GM18858 (cell line): ENCODE measurements around the gene FAM161B.
"Not testable (repeated sequence)": the region's sequence is repeated elsewhere in the genome, so short reads cannot be mapped to it uniquely, and the experiment has no call there.

Experiments
- ATAC-seq: cut with Tn5 transposase; IDR thresholded peaks from one replicate; pipeline ENCODE4 v1.9.1; 2021; ENCODE audit not compliant: unreplicated experiment

FAM161B gene, protein sequence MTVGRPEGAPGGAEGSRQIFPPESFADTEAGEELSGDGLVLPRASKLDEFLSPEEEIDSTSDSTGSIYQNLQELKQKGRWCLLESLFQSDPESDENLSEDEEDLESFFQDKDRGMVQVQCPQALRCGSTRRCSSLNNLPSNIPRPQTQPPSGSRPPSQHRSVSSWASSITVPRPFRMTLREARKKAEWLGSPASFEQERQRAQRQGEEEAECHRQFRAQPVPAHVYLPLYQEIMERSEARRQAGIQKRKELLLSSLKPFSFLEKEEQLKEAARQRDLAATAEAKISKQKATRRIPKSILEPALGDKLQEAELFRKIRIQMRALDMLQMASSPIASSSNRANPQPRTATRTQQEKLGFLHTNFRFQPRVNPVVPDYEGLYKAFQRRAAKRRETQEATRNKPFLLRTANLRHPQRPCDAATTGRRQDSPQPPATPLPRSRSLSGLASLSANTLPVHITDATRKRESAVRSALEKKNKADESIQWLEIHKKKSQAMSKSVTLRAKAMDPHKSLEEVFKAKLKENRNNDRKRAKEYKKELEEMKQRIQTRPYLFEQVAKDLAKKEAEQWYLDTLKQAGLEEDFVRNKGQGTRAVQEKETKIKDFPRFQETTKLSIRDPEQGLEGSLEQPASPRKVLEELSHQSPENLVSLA

DNA sequence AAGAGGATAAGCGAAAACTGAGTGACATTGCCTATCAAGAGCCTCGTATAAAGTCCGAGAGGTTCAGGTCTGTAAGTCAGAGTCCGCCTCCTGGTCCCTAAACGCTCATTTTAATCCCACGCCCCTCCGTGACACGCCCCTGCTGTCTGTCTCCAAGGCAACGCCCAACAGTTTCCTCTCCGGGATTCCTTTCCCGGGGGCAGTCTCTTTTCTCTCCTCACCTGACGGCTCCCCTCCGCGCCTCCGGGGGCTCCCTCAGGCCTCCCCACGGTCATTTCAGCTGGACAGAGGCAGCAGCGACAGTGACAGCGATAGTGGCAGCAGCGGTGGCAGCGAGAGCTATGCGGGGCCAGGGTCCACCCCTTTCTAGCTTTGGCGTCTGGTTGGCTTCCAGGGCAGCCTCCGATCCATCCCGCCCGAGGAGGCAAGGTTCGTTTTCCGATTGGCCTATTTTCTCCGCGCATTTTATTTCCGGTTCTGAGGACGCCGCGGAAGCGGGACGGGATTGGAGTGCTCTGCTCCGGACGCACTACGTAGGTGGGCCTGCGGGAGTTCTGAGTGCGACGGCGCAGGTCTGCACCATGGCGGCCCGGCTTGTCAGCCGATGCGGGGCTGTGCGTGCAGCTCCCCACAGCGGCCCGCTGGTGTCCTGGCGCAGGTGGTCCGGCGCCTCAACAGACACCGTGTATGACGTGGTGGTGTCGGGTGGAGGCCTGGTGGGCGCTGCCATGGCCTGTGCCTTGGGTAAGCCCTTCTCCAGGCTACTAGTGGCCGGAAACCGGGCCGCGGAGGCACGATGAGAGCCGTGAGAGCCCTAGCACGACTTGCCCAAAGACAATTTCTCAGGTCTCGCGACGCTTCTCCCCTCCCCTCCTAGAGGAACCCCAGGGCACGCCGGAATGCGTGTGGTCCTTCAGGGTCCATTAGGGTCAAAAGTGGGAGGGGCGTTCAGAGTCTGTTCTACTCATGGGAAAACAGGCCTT, at the start of gene FAM161B, which contains the start of gene COQ6:
Gene FAM161B (minus strand): TSS at position 343 of the 983 bp plus-strand sequence. CDS start 68 bp downstream, at position 275.
Gene COQ6 (plus strand): TSS at position 551 of the 983 bp plus-strand sequence. CDS start 31 bp downstream, at position 582.
- ATAC-seq, result peak; percentile 86

DNA sequence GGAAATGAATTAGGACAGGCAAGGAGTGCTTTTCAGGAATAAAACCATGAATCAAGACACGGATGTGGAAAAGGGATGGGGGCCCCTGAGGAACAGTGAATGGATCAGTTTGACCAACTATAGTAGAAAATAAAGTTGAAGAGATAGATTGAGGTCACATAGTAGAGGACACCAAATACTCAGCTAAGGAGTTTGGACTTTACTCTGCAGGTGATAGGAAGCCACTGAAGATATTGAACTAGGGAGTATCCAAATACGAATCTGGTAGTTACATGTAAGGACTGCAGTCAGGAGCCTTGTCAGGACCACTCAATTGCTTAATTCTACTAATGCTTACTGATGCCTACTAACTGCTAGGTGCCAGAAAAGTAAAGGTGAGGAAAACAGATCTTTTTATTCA, 48.8 kb upstream of the FAM161B start:
- no peak for ATAC-seq

DNA sequence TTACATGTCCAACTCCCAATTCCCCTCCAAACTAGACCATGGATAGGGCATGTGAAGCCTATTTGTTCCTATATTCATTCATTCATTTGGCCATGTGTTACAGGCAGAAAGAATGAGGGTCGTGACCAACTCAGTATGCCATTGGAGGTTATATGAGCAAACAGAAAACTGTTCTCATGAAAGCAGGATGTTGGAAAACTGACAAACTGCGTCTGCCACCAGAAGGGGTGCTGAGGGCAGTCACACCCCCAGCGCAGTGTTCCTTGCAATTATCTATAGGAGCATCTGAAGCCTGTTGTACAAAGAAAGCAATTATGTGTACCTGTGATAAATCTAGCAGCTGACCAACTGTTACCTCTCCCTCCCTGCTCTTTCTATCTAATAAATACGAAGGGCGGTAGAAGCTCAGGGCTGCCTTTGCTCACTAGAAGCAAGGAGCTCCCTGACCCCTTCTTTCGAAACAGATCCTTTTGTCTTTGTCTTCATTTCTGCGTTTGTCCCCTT, 48.1 kb upstream of the FAM161B start:
- ATAC-seq, result no peak

DNA sequence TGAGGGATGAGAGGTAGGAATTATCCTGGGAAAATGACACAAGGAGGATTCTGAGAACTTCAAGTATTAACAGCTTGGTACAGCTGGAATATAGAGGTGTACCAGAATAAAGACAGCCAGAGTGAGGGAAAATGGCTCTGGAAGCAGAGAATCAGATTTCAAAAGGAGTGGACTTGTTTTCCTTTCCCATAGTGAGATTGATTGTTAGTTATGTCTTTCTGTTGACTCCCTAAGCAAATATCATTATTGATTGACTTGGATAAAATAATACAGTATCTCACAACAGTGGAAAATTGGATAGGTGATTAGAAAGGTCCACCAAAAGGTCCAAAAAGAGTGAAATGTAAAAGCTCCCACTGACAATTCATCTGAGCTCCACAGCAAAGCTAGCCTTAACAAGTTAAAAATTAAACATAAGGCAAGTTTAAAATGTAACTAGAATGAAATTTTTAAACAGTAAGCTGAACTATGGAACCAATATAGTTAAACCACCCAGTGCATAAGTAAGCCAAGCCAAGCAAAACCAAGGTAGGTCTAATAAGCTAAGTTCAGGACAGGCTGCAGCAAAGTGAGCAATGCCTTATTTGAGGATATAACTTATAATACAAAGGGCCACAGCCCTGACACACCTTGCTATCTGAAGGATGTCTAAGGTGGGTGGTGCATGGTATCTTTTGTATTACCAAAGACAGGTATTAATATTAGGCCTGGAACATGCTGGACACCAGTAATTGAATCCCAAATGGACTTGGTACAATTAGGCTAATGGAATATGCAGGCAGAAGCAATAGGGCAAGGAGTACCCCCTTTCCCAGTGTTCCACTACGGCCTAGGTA, 47.4 kb upstream of the FAM161B start:
- no peak for ATAC-seq

DNA sequence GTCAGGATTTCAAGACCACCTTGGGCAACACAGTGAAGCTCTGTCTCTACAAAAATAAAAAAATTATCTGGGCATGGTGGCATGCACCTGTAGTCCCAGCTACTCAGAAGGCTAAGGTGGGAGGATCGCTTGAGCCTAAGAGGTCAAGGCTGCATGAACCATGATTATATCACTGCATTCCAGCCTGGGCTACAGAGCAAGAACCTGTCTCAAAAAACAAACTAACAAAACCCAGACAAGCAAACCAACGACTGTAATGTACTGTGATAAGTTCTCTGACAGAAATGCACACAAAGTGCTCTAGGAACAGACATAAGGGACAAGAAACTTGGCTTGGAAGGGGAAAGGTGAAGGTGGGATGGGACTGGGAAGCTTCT, 46.8 kb upstream of the FAM161B start:
- ATAC-seq, result no peak

DNA sequence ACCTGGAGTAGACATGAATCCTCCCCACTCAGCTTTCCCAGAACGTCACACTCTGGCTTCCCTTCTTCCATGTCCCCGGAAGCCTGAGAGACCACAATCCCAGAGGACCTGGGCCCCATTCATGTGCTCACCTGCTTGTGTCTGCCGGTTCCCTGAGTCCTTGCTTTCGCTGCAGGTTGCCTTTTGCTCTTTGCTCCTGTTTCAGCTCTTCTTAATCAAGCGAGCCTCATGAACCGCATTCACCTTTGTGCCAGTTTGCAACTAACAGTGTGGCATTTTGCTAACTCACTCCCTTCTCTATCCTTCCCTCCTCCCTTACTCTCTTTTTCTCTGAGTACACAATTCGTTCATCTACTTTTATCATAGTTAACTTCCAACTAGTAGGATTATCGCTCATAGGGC, 46.1 kb upstream of the FAM161B start:
- no peak for ATAC-seq

DNA sequence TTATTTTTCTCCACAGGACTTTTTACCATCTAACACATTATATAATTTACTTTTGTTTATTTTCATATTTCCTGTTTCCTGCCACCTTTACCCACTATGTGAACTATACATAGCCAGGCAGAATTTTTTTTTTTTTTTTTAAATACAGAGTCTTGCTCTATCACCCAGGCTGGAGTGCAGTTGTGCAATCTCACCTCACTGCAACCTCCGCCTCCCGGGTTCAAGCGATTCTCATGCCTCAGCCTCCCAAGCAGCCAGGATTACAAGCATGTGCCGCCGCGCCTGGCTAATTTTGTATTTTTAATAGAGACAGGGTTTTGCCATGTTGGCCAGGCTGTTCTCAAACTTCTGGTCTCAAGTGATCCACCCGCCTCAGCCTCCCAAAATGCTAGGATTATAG, 45.0 kb upstream of the FAM161B start:
- not testable (repeated sequence) for ATAC-seq

DNA sequence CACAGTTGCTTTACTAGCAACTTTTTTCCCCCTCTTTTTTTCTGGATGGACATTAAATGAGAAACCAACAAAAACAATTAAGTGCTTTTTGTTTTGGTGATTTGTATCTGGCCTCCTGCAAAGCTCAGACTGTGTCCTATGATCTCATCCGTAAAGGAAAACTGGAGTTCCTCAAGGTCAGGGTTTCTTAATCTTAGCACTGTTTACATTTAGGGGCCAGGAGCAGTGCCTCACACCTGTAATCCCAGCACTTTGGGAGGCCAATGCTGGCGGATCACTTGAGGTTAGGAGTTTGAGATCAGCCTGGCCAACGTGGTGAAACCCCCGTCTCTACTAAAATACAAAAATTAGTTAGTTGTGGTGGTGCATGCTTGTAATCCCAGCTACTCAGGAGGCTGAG, 41.2 kb upstream of the FAM161B start:
- ATAC-seq, result no peak

DNA sequence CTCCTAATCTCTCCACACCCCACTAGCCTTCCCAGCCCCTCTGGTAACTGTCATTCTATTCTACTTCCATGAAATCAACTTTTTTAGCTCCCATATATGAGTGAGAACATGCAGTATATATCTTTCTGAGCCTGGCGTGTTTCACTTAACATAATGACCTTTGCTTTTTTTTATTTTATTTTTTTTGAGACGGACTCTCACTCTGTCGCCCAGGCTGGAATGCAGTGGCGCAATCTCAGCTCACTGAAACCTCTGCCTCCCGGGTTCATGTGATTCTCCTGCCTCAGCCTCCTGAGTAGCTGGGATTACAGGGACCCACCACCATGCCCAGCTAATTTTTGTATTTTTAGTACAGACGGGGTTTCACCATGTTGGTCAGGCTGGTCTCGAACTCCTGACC, 38.8 kb upstream of the FAM161B start:
- ATAC-seq, result not testable (repeated sequence)

DNA sequence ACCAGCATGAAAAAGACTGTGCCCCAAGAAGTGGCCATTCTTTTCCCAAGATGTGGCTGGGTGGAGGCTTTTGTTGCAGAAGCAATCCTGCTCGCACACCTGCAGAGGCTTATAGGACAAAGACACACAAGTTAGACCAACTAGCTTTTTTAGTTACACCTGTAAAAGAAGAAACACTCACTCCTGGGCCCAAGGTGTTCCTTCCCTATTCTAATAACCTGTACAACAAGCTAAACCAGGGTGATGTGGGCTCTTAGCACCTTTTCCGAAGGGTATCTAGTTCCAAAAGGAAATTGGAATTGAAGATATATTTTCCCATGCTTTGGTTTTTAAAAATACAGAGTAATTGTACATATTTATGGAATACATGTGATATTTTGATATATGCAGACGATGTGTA, 38.2 kb upstream of the FAM161B start:
- ATAC-seq, result no peak

DNA sequence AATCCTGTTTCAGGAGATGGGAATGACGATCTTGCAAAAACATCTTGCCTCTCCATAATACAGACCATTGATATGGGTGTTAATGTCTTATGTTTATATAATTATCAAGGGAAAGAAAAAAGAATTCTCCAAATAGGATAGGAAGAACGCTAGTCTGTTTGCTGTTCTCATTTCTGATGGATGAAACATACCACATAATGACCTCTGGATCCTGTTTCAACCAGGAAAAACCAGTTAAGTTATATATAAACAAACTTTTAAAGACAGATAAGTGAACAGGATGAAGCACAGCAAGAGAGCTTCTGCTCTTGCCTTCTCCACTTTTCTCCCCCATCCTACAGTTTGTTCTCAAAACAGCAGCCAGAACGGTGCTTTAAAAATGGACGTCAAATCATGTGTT, 28.0 kb upstream of the FAM161B start:
- no peak for ATAC-seq

DNA sequence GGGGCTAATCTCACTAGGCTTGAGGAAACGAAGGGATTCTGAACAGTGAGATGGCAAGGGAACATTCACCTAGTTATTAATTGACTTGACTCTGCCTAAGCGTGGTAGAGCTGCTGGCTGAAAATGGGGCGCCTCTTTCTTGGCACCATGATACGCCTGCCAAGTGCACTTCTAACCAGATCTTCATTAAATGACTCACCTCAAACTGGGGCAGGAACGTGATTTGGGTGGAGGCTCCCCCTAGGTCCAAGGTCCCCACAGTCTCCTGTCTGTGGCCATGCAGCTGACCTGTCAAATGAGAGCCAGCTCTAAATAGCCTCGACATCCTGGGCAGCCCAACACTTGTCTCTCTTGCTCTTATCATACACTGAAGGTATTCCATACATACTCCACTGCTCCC, 26.2 kb upstream of the FAM161B start:
- ATAC-seq, result no peak

DNA sequence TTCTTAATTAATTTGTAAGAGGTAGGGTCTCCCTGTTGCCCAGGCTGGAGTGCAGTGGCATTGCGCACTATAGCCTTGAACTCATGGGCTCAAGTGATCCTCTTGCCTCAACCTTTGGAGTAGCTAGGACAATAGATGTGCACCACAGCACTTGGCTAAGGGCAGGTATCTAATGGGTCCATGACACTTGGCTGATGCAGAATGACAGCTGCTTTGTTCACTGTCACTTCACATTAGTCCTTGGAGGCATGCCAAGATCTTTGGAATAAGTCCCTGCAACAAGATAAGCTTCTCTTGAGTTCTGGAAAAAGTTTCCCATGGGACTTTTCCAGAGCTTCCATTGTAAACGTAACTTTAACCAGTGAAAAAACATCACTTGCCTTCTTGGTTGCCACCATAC, 23.6 kb upstream of the FAM161B start:
- ATAC-seq, result no peak

DNA sequence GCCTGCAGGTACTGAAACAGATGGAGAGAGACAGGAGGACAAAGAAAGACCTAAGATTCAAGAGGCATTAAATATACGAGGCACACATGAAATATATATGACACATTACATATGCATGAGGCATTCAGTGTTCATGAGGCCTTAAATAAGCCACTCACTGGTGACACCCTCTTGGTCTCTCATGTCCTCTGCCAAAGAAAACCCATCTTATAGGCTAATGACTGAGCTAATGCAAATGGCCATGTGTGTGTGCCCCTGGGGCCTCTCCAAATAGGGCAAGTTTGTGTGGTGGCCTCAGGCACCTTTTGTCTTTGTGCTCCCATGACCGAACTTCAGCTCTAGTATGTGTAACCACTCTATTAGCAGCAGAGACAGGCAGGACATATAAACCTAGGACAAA, 19.0 kb upstream of the FAM161B start:
- ATAC-seq, result no peak

DNA sequence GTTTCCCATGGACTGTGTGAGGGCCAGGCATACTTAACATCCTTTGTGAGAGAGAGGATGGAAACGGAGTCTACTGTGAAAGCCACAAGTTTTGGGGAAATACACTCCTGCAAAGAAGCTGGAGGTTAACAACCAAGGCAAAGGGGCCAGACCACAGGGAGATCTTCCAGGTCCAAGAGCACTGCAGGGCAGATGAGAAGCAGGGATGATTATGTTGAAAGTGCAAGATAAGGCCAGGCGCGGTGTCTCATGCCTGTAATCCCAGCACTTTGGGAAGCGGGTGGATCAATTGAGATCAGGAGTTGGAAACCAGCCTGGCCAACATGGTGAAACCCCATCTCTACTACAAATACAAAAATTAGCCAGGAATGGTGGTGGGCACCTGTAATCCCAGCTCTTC, 15.3 kb upstream of the FAM161B start:
- no peak for ATAC-seq

DNA sequence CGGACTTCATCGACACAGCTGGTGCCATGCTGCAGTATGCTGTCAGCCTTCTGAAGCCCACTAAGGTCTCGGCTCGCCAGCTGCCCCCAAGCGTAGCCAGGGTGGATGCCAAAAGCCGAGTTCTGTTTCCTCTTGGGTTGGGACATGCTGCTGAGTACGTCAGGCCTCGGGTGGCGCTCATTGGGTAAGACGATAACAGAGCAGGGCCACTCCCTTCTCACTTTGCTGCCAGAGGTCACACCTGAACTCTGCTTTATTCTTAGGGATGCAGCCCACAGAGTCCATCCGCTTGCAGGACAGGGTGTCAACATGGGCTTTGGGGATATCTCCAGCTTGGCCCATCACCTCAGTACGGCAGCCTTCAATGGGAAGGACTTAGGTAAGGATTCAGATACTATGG, 11.3 kb upstream of the FAM161B start:
- ATAC-seq, result no peak

DNA sequence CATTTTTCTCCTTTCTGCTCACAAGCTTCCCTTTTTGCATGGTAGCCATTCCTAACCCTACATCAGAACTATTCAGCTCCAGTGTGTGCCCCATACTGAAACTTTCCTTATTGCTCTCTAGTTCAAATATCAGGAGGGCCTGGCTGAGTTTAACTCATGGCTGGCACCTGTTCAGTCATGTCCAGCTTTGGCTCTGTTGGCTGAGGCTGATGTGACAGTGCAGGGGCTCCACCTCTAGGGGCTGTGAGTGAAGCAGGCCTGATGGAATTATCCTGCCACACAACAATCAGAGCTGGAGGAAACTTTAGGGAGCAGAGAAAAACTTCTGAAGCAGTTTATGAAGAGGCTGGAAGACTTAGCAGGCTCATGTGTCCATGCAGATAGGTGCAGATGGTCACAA, 8.7 kb upstream of the FAM161B start:
- no peak for ATAC-seq

DNA sequence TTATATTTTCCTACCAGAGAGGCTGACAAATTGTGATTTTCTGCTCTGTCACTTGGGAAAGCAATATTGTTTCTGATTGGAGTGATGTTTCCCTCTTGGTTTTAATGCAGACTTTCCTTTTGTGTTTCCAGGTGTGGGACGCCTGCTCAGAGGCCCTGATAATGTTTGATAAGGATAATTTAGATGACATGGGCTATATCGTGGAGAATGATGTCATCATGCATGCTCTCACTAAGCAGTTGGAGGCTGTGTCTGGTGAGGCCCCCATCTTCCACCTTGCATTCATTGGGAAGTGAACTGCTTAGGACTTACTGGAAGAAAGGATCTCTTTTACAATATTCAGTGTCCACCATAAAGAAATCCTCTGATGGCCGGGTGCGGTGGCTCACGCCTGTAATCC, 5.8 kb upstream of the FAM161B start:
- no peak for ATAC-seq

DNA sequence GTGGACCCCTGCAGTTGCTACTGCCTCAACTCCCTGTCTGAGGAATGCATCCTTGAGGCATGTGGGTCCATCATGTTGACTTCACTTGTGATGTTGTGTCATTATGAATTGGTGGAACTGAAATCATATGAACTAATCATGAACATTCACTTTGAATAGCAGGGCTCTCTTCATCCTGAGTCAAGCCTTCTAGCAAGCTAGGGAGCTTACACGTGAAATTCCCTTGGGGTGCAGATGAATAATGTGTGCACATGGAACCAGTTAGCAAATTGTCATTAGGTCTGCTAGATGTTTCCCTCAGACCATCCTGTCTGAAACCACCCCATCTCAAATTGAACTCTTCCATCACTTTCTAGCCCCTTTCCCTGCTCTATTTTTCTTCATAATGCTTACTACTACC, 3.8 kb upstream of the FAM161B start:
- ATAC-seq, result no peak

DNA sequence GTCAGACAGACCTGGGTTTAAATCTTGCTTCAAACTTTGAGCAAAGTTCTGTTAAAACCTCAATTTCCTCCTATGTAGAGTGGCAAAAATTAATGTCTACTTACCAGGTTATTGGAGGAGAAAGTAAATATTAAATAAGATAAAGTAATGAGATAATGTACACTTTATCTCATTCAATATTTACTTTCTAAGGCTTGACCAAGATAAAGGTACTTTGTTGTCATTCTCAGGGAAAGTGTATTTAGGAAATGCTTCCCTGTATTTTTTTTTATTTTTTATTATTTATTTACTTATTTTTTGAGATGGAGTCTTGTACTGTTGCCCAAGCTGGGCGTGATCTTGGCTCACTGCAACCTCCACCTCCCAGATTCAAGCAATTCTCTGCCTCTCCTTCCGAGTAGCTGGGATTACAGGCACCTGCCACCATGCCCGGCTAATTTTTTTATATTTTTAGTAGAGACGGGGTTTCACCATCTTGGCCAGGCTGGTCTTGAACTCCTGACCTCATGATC, 4.7 kb downstream of the FAM161B start:
- ATAC-seq, result no peak
